CD4-positive, alpha-beta T cell treated with Interleukin-17A for 1 hour (primary cell): ENCODE measurements around the gene ABHD16B.
"Not testable (repeated sequence)": the region's sequence is repeated elsewhere in the genome, so short reads cannot be mapped to it uniquely, and the experiment has no call there.

Experiments used
- DNase-seq: peaks from one replicate; pipeline ENCODE4 v3.0.0-alpha.2; 2020

The ABHD16B gene

GRCh38 chr20:63856098-63856511, 5.2 kb upstream of the ABHD16B start:
- no peak for DNase-seq

GRCh38 chr20:63857764-63858392, 3.4 kb upstream of the ABHD16B start:
- no peak for DNase-seq

GRCh38 chr20:63858393-63859165, 2.7 kb upstream of the ABHD16B start:
- DNase-seq: no peak

GRCh38 chr20:63859166-63859699, 2.1 kb upstream of the ABHD16B start:
- no peak for DNase-seq

GRCh38 chr20:63860325-63861051, 810 bp upstream of the ABHD16B start:
- DNase-seq: peak; percentile 20

GRCh38 chr20:63861981-63862901, 943 bp downstream of the ABHD16B start:
- DNase-seq: no peak

GRCh38 chr20:63863021-63863797, 1.9 kb downstream of the ABHD16B start:
- DNase-seq: no peak

GRCh38 chr20:63863798-63864544, 2.7 kb downstream of the ABHD16B start:
- peak; percentile 85 for DNase-seq

- no peak for DNase-seq
These were observed 3.3 kb downstream of the ABHD16B start for GRCh38 chr20:63864545-63864977.

GRCh38 chr20:63864978-63865640, 3.8 kb downstream of the ABHD16B start, which contains the start of gene TPD52L2:
Gene TPD52L2, plus strand, starts transcription at chr20:63865270. Its CDS starts 96 bp downstream, at chr20:63865366.
- peak; percentile 98 for DNase-seq

GRCh38 chr20:63867042-63867441, 5.7 kb downstream of the ABHD16B start:
- DNase-seq: not testable (repeated sequence)

GRCh38 chr20:63868264-63868663, 7.0 kb downstream of the ABHD16B start:
- DNase-seq: no peak

- DNase-seq: peak; percentile 45
These were observed 12.2 kb downstream of the ABHD16B start for GRCh38 chr20:63873477-63873971.

- not testable (repeated sequence) for DNase-seq
These were observed 12.9 kb downstream of the ABHD16B start for GRCh38 chr20:63874241-63874640.

- DNase-seq: no peak
These were observed 15.3 kb downstream of the ABHD16B start for GRCh38 chr20:63876489-63877036.

GRCh38 chr20:63877755-63878470, 16.6 kb downstream of the ABHD16B start:
- no peak for DNase-seq

GRCh38 chr20:63878899-63879663, 17.8 kb downstream of the ABHD16B start:
- no peak for DNase-seq

GRCh38 chr20:63880901-63881300, 19.6 kb downstream of the ABHD16B start:
- not testable (repeated sequence) for DNase-seq
